Measurements from ENCODE around the gene PLOD2.

DNA sequence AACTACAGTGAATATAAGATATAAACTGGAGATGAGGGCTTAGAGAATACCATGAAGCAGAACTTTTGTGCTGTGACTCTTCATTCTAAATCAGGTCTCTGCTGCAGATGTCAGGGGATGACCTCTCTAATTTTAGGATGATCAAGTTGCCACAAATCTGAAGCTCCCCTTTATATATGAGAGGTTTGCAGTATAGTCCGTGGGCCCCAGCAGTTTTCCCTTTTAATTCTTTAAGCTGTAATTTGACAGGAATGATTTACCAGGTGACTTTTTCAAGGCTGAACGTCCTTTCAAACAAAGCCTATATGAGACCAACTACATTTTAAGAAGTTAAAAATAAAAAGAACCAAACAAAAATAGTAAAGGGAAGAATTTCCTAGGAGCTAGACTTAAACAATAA is 4.9 kb upstream of the PLOD2 start:
- TF ChIP-seq POLR2A (IDR thresholded peaks at IDR 0.05; ENCODE audit: low read length) (no peak), GATA1 (IDR thresholded peaks at IDR 0.05; ENCODE audit: low read depth, low read length) (no peak)

All from erythroblast (primary cell).